ENCODE measurements around the gene NOBOX.
"Not testable (repeated sequence)": the region's sequence is repeated elsewhere in the genome, so short reads cannot be mapped to it uniquely, and the experiment has no call there.

NOBOX gene

GRCh38 chr7:144403649-144404061 lies at the start of gene NOBOX:
Gene NOBOX, minus strand, starts transcription at chr7:144403693.
- no peak for DNase-seq (ENCODE audit: insufficient read length, low spot score)
- no peak for FAIRE-seq

- no peak for DNase-seq (ENCODE audit: insufficient read length, low spot score)
- no peak for FAIRE-seq
Measured at GRCh38 chr7:144452064-144452463, 48.6 kb upstream of the NOBOX start.

- no peak for FAIRE-seq
- no peak for DNase-seq (ENCODE audit: insufficient read length, low spot score)
Measured at GRCh38 chr7:144445590-144445989, 42.1 kb upstream of the NOBOX start.

- no peak for FAIRE-seq
Measured at GRCh38 chr7:144439717-144440205, 36.3 kb upstream of the NOBOX start.

GRCh38 chr7:144438759-144439158 lies 35.3 kb upstream of the NOBOX start:
- no peak for FAIRE-seq
- DNase-seq (ENCODE audit: insufficient read length, low spot score): no peak

More at GRCh38 chr7:144439717-144440205, 36.3 kb upstream of the NOBOX start:
- no peak for DNase-seq (ENCODE audit: insufficient read length, low spot score)

- FAIRE-seq (no peak), DNase-seq (ENCODE audit: insufficient read length, low spot score) (peak; percentile 11)
Measured at GRCh38 chr7:144437370-144438191, 34.1 kb upstream of the NOBOX start.

GRCh38 chr7:144436500-144436899 lies 33.0 kb upstream of the NOBOX start:
- FAIRE-seq: no peak
- no peak for DNase-seq (ENCODE audit: insufficient read length, low spot score)

- FAIRE-seq: no peak
Measured at GRCh38 chr7:144428431-144428830, 24.9 kb upstream of the NOBOX start.

GRCh38 chr7:144427539-144427938 lies 24.0 kb upstream of the NOBOX start:
- DNase-seq (ENCODE audit: insufficient read length, low spot score); FAIRE-seq: not testable (repeated sequence)

More at GRCh38 chr7:144428431-144428830, 24.9 kb upstream of the NOBOX start:
- DNase-seq (ENCODE audit: insufficient read length, low spot score): no peak

GRCh38 chr7:144418931-144419330 lies 15.4 kb upstream of the NOBOX start:
- DNase-seq (ENCODE audit: insufficient read length, low spot score); FAIRE-seq: not testable (repeated sequence)

- DNase-seq (ENCODE audit: insufficient read length, low spot score) (no peak), FAIRE-seq (no peak)
Measured at GRCh38 chr7:144416341-144416740, 12.8 kb upstream of the NOBOX start.

- no peak for FAIRE-seq
- DNase-seq (ENCODE audit: insufficient read length, low spot score): no peak
Measured at GRCh38 chr7:144415858-144416257, 12.4 kb upstream of the NOBOX start.

GRCh38 chr7:144414815-144415214 lies 11.3 kb upstream of the NOBOX start:
- DNase-seq (ENCODE audit: insufficient read length, low spot score): no peak
- FAIRE-seq: no peak

- DNase-seq (ENCODE audit: insufficient read length, low spot score): no peak
- FAIRE-seq: no peak
Measured at GRCh38 chr7:144410441-144410840, 6.9 kb upstream of the NOBOX start.

- FAIRE-seq: no peak
- DNase-seq (ENCODE audit: insufficient read length, low spot score): no peak
Measured at GRCh38 chr7:144408121-144408520, 4.6 kb upstream of the NOBOX start.

- FAIRE-seq: no peak
- DNase-seq (ENCODE audit: insufficient read length, low spot score): no peak
Measured at GRCh38 chr7:144407266-144407931, 3.9 kb upstream of the NOBOX start.

- DNase-seq (ENCODE audit: insufficient read length, low spot score) (no peak), FAIRE-seq (no peak)
Measured at GRCh38 chr7:144404946-144405345, 1.5 kb upstream of the NOBOX start.

GRCh38 chr7:144403102-144403501 lies 391 bp downstream of the NOBOX start:
- no peak for FAIRE-seq
- no peak for DNase-seq (ENCODE audit: insufficient read length, low spot score)

- FAIRE-seq (no peak), DNase-seq (ENCODE audit: insufficient read length, low spot score) (no peak)
Measured at GRCh38 chr7:144401490-144401889, 2.0 kb downstream of the NOBOX start.

GRCh38 chr7:144399946-144400345 lies 3.5 kb downstream of the NOBOX start:
- no peak for FAIRE-seq

GRCh38 chr7:144398911-144399310 lies 4.6 kb downstream of the NOBOX start:
- FAIRE-seq: no peak
- no peak for DNase-seq (ENCODE audit: insufficient read length, low spot score)

More at GRCh38 chr7:144399946-144400345, 3.5 kb downstream of the NOBOX start:
- DNase-seq (ENCODE audit: insufficient read length, low spot score): no peak

GRCh38 chr7:144398291-144398690 lies 5.2 kb downstream of the NOBOX start:
- DNase-seq (ENCODE audit: insufficient read length, low spot score): no peak

More at GRCh38 chr7:144398291-144398690, 5.2 kb downstream of the NOBOX start:
- no peak for FAIRE-seq

All from HTR-8/SVneo (cell line).